HepG2 (cell line): Measurements from ENCODE around the gene PIGBOS1.

Source experiments
- CEBPB ChIP-seq: IDR thresholded peaks from 2 replicates; pipeline ENCODE4 v1.6.1; 2011; ENCODE audit warnings: low read depth, low read length, improper control_type of control experiment, borderline replicate concordance
- CTCF ChIP-seq: sonication (generic); formaldehyde crosslinking; IDR thresholded peaks from 2 replicates; pipeline ENCODE4 v1.5.0; 2020; ENCODE audit warnings: mild to moderate bottlenecking, missing genetic modification reagents, moderate library complexity

- TF ChIP-seq CTCF (CRISPR knock-in tag) (no peak), CEBPB (no peak)
Observed at GRCh38 chr15:55277116-55277564, 41.8 kb downstream of the PIGBOS1 start.
